GM18526 (cell line): ENCODE data around the gene APOBEC3F.
A peak's percentile ranks its signal among the peaks of the same experiment; 100 is the strongest.

Experiments used
- POLR2A ChIP-seq: IDR thresholded peaks from 3 replicates; pipeline ENCODE4 v1.6.1; 2011; ENCODE audit not compliant: insufficient read length; ENCODE audit errors: extremely low read depth

Gene APOBEC3F

DNA sequence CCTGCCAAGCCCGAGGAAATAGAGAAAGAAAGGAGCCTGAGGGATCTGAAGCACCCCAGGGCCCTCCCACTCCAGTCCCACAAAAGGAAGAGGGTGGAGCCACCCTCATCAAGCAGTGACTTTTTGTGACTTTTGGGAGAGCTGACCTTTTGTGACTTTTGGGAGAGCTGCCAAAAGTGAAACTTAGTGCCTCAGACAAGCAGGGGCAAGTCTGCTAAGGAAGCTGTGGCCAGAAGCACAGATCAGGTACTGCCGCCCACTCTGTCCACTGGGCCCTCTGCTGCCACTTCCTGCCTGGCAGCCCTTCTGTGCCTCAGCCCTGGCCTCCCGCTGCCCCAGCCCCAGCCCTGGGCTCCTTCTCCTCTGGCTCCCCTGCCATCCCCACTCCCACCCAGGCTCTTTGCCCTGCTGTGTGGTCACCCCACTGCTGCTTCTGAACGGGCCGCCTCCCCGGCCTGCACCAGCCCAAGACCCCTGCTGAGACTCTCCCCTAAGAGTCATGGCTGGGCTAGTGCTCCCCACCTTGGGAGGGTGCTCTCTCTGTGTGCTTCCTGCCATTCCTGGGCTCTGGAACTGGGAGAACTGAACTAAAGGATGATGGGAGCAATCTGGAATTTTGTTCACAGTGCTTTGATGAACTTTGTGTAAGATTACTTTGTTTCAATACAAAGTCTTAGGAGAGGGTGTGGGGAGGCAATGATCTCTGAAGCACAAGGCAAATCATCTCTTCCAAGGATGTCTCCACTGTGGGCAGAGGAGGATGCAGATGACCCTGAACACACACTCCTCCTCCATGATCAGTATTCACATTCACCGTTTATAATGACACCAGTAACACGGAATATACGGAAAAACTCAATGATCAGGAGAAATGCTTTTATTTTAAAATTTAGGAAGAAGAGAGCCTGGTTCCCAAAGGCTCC, 56.7 kb downstream of the APOBEC3F start, which contains the start of gene APOBEC3H:
Gene APOBEC3H (plus strand): TSS at position 147 of the 923 bp plus-strand sequence. CDS start 3,035 bp downstream, outside the sequence.
- peak; percentile 65 for TF ChIP-seq POLR2A

DNA sequence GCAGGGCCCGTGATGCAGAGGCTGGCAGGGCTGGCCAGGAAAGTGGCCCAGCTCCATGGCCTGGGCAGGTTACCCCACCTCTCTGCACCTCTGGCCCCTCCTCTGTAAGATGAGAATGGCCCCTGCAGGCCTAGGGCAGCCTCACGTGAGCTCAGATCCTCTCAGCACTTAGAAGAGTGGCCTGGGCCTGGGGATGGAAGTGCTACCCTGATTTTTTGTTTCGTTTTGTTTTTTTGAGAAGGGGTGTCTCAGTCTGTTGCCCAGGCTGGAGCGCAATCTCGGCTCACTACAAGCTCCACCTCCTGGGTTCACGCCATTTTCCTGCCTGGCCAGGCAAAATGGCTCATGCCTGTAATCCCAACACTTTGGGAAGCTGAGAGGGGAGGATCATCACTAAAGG, 57.4 kb downstream of the APOBEC3F start:
- TF ChIP-seq POLR2A = peak; percentile 44

DNA sequence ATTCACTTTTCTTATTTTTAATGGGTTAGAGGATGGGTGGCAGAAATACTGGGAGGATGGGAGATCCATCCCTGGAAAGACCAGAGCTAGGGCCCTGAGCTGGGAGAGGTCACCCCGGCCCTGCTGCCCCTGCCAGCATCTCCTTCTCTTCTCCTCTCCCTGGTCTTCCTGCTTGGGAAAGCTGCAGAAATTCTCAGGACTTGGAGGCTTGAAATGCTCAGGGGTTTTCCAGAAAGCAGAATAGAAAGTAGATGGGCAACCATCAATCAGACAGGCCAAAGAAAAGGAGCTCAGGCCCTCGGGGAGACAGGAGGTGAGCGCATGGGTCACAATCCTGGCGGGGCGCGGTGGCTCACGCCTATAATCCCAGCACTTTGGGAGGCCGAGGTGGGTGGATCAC, 57.9 kb downstream of the APOBEC3F start:
- TF ChIP-seq POLR2A = no peak

DNA sequence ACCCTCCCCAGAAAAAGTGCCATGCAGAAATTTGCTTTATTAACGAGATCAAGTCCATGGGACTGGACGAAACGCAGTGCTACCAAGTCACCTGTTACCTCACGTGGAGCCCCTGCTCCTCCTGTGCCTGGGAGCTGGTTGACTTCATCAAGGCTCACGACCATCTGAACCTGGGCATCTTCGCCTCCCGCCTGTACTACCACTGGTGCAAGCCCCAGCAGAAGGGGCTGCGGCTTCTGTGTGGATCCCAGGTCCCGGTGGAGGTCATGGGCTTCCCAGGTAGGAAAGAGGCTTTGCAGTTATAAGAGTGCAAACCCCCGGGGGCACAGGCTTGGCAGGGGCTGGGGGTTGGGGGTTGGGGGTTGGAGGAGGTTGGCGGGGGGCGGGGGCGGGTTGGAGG, 60.6 kb downstream of the APOBEC3F start:
- TF ChIP-seq POLR2A = no peak

DNA sequence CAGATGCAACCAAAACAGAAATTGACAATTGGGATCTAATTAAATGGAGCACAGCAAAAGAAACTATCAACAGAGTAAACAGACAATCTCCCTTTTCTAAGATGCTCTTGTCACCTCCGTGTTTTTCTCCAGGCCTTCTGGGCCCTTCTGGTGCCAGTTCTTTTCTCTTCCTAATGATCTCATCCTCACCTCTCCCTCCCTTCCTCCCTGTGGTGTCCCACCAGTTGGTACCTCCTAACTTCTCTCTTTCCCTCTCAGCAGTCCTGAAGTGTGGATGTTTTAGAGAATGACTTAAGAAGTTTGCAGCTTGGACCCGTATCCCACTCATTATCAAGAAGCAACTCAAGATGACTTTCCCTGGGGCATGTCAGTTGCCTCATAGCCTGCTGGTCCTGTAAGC, 62.8 kb downstream of the APOBEC3F start:
- TF ChIP-seq POLR2A = no peak
